Liver (tissue), 9 donors: ENCODE results near the gene C2orf92. TPM values are rescaled to one million over a fixed set of nuclear protein-coding genes. Genes with fewer than 3 reads are reported as not detected.

Source experiments
- DNase-seq: peaks from one replicate; pipeline ENCODE4 v3.0.0-alpha.2; 2017; ENCODE audit warnings: low spot score
- H3K27ac ChIP-seq, 2 donors: one replicate each; pipeline ENCODE4 v1.7.0; 2013; ENCODE audit warnings: inconsistent platforms in 2 of 2, low read length in 2 of 2, control low read depth in 1 of 2, low read depth in 1 of 2, mild to moderate bottlenecking in 1 of 2
- H3K27me3 ChIP-seq, 4 donors: one replicate each; pipeline versions ENCODE4 v1.6.1 to v1.7.0; 2013; ENCODE audit warnings: low read length in 3 of 4, inconsistent platforms in 1 of 4, mild to moderate bottlenecking in 1 of 4, moderate library complexity in 1 of 4; ENCODE audit not compliant: control insufficient read depth in 4 of 4, insufficient read depth in 4 of 4
- H3K36me3 ChIP-seq, 4 donors: one replicate each; pipeline versions ENCODE4 v1.6.1 to v1.7.0; 2013; ENCODE audit warnings: low read length in 3 of 4, mild to moderate bottlenecking in 3 of 4, low read depth in 1 of 4, moderate library complexity in 1 of 4; ENCODE audit not compliant: control insufficient read depth in 4 of 4, insufficient read depth in 3 of 4
- H3K4me1 ChIP-seq, 4 donors: one replicate each; pipeline versions ENCODE4 v1.6.1 to v1.7.0; 2013; ENCODE audit warnings: low read length in 3 of 4, mild to moderate bottlenecking in 3 of 4, moderate library complexity in 1 of 4; ENCODE audit not compliant: control insufficient read depth in 4 of 4, insufficient read depth in 4 of 4
- H3K4me3 ChIP-seq, 3 donors: one replicate each; pipeline versions ENCODE4 v1.6.1 to v1.7.0; 2013; ENCODE audit warnings: low read length in 3 of 3, control low read depth in 1 of 3, low read depth in 1 of 3, mild to moderate bottlenecking in 1 of 3
- H3K9ac ChIP-seq, 2 donors: one replicate each; pipeline ENCODE4 v1.7.0; 2013; ENCODE audit warnings: low read length in 2 of 2, mild to moderate bottlenecking in 2 of 2, moderate library complexity in 2 of 2, control low read depth in 1 of 2, low read depth in 1 of 2
- H3K9me3 ChIP-seq, 4 donors: one replicate each; pipeline versions ENCODE4 v1.6.1 to v1.7.0; 2013; ENCODE audit warnings: low read length in 3 of 4; ENCODE audit not compliant: control insufficient read depth in 4 of 4
- CTCF ChIP-seq: fragments of 150-350 bp; IDR thresholded peaks from 2 replicates; pipeline ENCODE4 v1.5.1; 2017; ENCODE audit warnings: improper control_type of control experiment, low read depth, low read length; ENCODE audit not compliant: missing input control
- EGR1 ChIP-seq, 2 donors: IDR thresholded peaks; 2 replicates each; pipeline ENCODE4 v1.6.1; 2016 to 2018; ENCODE audit warnings: antibody characterized with exemption in 2 of 2, low read depth in 2 of 2
- FOXA1 ChIP-seq: IDR thresholded peaks from 2 replicates; pipeline ENCODE4 v1.6.1; 2016; ENCODE audit warnings: antibody characterized with exemption
- FOXA2 ChIP-seq: IDR thresholded peaks from 2 replicates; pipeline ENCODE4 v1.6.1; 2016; ENCODE audit warnings: antibody characterized with exemption
- GABPA ChIP-seq, 2 donors: IDR thresholded peaks in 1 of 2; conservative IDR thresholded peaks in 1 of 2; 2 replicates each; pipeline ENCODE4 v1.6.1; 2016; ENCODE audit warnings: antibody characterized with exemption in 2 of 2, mild to moderate bottlenecking in 1 of 2, moderate library complexity in 1 of 2
- HNF4A ChIP-seq, 2 donors: conservative IDR thresholded peaks; 2 replicates each; pipeline ENCODE4 v1.6.1; 2016; ENCODE audit warnings: antibody characterized with exemption in 2 of 2, mild to moderate bottlenecking in 2 of 2
- HNF4G ChIP-seq: IDR thresholded peaks from 2 replicates; pipeline ENCODE4 v1.6.1; 2016; ENCODE audit warnings: antibody characterized with exemption
- JUND ChIP-seq, 2 donors: IDR thresholded peaks; 2 replicates each; pipeline ENCODE4 v1.6.1; 2016; ENCODE audit warnings: antibody characterized with exemption in 2 of 2
- MAX ChIP-seq: IDR thresholded peaks from 2 replicates; pipeline ENCODE4 v1.6.1; 2016; ENCODE audit warnings: antibody characterized with exemption
- NR2F2 ChIP-seq: IDR thresholded peaks from 2 replicates; pipeline ENCODE4 v1.6.1; 2016; ENCODE audit warnings: antibody characterized with exemption
- RAD21 ChIP-seq, 2 donors: IDR thresholded peaks; 2 replicates each; pipeline ENCODE4 v1.6.1; 2016; ENCODE audit warnings: antibody characterized with exemption in 2 of 2, mild to moderate bottlenecking in 2 of 2
- RXRA ChIP-seq, 2 donors: IDR thresholded peaks; 2 replicates each; pipeline ENCODE4 v1.6.1; 2017 to 2018; ENCODE audit warnings: antibody characterized with exemption in 2 of 2, mild to moderate bottlenecking in 1 of 2
- SP1 ChIP-seq: IDR thresholded peaks from 2 replicates; pipeline ENCODE4 v1.6.1; 2018; ENCODE audit warnings: antibody characterized with exemption, mild to moderate bottlenecking
- YY1 ChIP-seq: IDR thresholded peaks from 2 replicates; pipeline ENCODE4 v1.6.1; 2016; ENCODE audit warnings: antibody characterized with exemption, mild to moderate bottlenecking
- WGBS: extraction: QIAGEN DNeasy Blood & Tissue Kit; methylation state at CpG from one replicate; pipeline ENCODE4 v1.1.7; 2013; 5-methylcytosine and 5-hydroxymethylcytosine counted together
- polyA plus RNA-seq, 2 donors: library from polyadenylated mRNA; stranded (reverse) in 1 of 2; unstranded in 1 of 2; fragments of 200-250 nt in 1 of 2; fragments of >200 nt in 1 of 2; fragmentation: Nextera tagmentation in 1 of 2; extraction: Ambion mirVana in 1 of 2; gene quantifications; one replicate each; pipeline versions ENCODE4 v1.2.1 to v1.2.3, GENCODE V29; 2013 to 2015
- total RNA-seq, 2 donors: library from RNA; depleted of rRNA; stranded (reverse); fragments of >200 nt; gene quantifications; one replicate each; pipeline ENCODE4 v1.2.3, GENCODE V29; 2014
- TF ChIP-seq, protein P1 (sequence below): IDR thresholded peaks from 2 replicates; pipeline ENCODE4 v1.6.1; 2016; ENCODE audit warnings: antibody characterized with exemption
- TF ChIP-seq, protein P2 (sequence below): IDR thresholded peaks from 2 replicates; pipeline ENCODE4 v1.6.1; 2016; ENCODE audit warnings: antibody characterized with exemption, mild to moderate bottlenecking
- donor health status: healthy.
- donor health status: healthy.
- donor health status: healthy.
- donor health status: healthy.
- donor health status: healthy.

Gene C2orf92
- total and polyA plus RNA-seq, 4 donors = 0.96 to 8.0 (median 2.7) TPM

GRCh38 chr2:97662895-97663625 lies 6.5 kb upstream of the C2orf92 start:
- peak overlapping the region; percentile 87 to 97 for H3K27ac ChIP-seq
- no peaks in the 10 kb centered on the region for H3K9me3 ChIP-seq
- 3% methylated on average over 24 of the region's 24 CpGs for WGBS
- H3K4me1 ChIP-seq = peaks cover 10 to 15% (median 13%) of the 10 kb centered on the region in 4 donors
- peak in 1 of 2 donors; percentile 51 for TF ChIP-seq RXRA (IDR thresholded peaks at IDR 0.05)
- TF ChIP-seq, protein P1, sequence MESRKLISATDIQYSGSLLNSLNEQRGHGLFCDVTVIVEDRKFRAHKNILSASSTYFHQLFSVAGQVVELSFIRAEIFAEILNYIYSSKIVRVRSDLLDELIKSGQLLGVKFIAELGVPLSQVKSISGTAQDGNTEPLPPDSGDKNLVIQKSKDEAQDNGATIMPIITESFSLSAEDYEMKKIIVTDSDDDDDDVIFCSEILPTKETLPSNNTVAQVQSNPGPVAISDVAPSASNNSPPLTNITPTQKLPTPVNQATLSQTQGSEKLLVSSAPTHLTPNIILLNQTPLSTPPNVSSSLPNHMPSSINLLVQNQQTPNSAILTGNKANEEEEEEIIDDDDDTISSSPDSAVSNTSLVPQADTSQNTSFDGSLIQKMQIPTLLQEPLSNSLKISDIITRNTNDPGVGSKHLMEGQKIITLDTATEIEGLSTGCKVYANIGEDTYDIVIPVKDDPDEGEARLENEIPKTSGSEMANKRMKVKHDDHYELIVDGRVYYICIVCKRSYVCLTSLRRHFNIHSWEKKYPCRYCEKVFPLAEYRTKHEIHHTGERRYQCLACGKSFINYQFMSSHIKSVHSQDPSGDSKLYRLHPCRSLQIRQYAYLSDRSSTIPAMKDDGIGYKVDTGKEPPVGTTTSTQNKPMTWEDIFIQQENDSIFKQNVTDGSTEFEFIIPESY = no peak
- TF ChIP-seq MAX = no peak
- TF ChIP-seq SP1 = no peak
- no peak for TF ChIP-seq HNF4G
- peak; percentile 36 for TF ChIP-seq YY1
- TF ChIP-seq NR2F2 = no peak
- no peak for TF ChIP-seq EGR1 (IDR thresholded peaks at IDR 0.05; ENCODE audit: low read depth in 2 of 2)
- TF ChIP-seq FOXA1 = no peak
- TF ChIP-seq, protein P2, sequence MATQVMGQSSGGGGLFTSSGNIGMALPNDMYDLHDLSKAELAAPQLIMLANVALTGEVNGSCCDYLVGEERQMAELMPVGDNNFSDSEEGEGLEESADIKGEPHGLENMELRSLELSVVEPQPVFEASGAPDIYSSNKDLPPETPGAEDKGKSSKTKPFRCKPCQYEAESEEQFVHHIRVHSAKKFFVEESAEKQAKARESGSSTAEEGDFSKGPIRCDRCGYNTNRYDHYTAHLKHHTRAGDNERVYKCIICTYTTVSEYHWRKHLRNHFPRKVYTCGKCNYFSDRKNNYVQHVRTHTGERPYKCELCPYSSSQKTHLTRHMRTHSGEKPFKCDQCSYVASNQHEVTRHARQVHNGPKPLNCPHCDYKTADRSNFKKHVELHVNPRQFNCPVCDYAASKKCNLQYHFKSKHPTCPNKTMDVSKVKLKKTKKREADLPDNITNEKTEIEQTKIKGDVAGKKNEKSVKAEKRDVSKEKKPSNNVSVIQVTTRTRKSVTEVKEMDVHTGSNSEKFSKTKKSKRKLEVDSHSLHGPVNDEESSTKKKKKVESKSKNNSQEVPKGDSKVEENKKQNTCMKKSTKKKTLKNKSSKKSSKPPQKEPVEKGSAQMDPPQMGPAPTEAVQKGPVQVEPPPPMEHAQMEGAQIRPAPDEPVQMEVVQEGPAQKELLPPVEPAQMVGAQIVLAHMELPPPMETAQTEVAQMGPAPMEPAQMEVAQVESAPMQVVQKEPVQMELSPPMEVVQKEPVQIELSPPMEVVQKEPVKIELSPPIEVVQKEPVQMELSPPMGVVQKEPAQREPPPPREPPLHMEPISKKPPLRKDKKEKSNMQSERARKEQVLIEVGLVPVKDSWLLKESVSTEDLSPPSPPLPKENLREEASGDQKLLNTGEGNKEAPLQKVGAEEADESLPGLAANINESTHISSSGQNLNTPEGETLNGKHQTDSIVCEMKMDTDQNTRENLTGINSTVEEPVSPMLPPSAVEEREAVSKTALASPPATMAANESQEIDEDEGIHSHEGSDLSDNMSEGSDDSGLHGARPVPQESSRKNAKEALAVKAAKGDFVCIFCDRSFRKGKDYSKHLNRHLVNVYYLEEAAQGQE = no peak
- DNase-seq = peak; percentile 66
- no peaks in the 10 kb centered on the region for H3K27me3 ChIP-seq
- peaks cover 4 to 14% (median 12%) of the 10 kb centered on the region in 4 donors for H3K36me3 ChIP-seq
- peak overlapping the region; percentile 61 to 99 (median 96) for H3K4me3 ChIP-seq
- H3K9ac ChIP-seq = peak overlapping the region; percentile 51 to 99

GRCh38 chr2:97663626-97663961 lies 5.9 kb upstream of the C2orf92 start:
- no peak for DNase-seq
- Histone ChIP-seq H3K27ac (peak overlapping the region; percentile 87 to 97), H3K4me3 (peak overlapping the region; percentile 61 to 99 (median 96)), H3K9ac (peak overlapping the region; percentile 51 to 99), H3K9me3 (no peaks in the 10 kb centered on the region), H3K27me3 (no peaks in the 10 kb centered on the region), H3K36me3 (peaks cover 0 to 13% (median 7%) of the 10 kb centered on the region in 4 donors), H3K4me1 (peaks cover 10 to 15% (median 13%) of the 10 kb centered on the region in 4 donors)
- under 1% methylated on average over 46 of the region's 46 CpGs for WGBS
- TF ChIP-seq, protein P2 = no peak
- TF ChIP-seq FOXA2 (no peak), HNF4A (conservative IDR thresholded peaks at IDR 0.05) (no peak), SP1 (no peak), RXRA (IDR thresholded peaks at IDR 0.05) (no peak), MAX (no peak), FOXA1 (no peak), HNF4G (no peak), EGR1 (IDR thresholded peaks at IDR 0.05; ENCODE audit: low read depth in 2 of 2) (no peak), CTCF (no peak), NR2F2 (no peak), JUND (IDR thresholded peaks at IDR 0.05) (no peak), YY1 (no peak), RAD21 (IDR thresholded peaks at IDR 0.05) (no peak), GABPA (IDR thresholded peaks at IDR 0.05 in 1 of 2, conservative IDR thresholded peaks at IDR 0.05 in 1 of 2) (no peak)
- TF ChIP-seq, protein P1 = no peak
